ENCODE data around the gene TAF4.
"Not testable (repeated sequence)": the region's sequence is repeated elsewhere in the genome, so short reads cannot be mapped to it uniquely, and the experiment has no call there.

GRCh38 chr20:61984431-61984830, 81.2 kb downstream of the TAF4 start:
- TF ChIP-seq CTCF, POLR2A (IDR thresholded peaks at IDR 0.05): not testable (repeated sequence)

All from thyroid gland (tissue), 4 donors.